ENCODE results near the gene NAALADL2.

DNA sequence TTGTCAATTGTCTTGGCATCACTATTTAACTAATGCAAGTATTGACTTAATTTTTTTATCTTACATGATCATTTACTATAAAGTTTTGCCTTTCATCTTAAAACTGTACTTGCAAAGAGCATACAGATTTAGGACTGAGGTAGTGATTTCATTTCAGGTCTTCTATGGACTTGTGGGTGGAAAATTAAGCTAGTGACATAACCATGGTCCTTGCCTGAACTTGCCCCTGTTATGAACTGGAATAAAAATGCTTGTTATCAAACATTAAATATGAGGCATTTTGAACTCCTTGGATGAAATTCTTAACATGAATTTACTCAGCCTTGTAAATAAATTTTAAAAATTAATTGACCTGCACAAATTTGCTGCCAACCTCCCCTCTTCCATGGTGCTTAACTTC is 712.0 kb downstream of the NAALADL2 start:
- TF ChIP-seq HNF4A (conservative IDR thresholded peaks at IDR 0.05), result no peak
- TF ChIP-seq GABPA (IDR thresholded peaks at IDR 0.05 in 1 of 2, conservative IDR thresholded peaks at IDR 0.05 in 1 of 2), result no peak
- TF ChIP-seq, protein P1, sequence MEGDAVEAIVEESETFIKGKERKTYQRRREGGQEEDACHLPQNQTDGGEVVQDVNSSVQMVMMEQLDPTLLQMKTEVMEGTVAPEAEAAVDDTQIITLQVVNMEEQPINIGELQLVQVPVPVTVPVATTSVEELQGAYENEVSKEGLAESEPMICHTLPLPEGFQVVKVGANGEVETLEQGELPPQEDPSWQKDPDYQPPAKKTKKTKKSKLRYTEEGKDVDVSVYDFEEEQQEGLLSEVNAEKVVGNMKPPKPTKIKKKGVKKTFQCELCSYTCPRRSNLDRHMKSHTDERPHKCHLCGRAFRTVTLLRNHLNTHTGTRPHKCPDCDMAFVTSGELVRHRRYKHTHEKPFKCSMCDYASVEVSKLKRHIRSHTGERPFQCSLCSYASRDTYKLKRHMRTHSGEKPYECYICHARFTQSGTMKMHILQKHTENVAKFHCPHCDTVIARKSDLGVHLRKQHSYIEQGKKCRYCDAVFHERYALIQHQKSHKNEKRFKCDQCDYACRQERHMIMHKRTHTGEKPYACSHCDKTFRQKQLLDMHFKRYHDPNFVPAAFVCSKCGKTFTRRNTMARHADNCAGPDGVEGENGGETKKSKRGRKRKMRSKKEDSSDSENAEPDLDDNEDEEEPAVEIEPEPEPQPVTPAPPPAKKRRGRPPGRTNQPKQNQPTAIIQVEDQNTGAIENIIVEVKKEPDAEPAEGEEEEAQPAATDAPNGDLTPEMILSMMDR (IDR thresholded peaks at IDR 0.05; ENCODE audit: low read depth, low read length, missing input control), result no peak
- TF ChIP-seq JUND (IDR thresholded peaks at IDR 0.05), result no peak
- TF ChIP-seq, protein P2, sequence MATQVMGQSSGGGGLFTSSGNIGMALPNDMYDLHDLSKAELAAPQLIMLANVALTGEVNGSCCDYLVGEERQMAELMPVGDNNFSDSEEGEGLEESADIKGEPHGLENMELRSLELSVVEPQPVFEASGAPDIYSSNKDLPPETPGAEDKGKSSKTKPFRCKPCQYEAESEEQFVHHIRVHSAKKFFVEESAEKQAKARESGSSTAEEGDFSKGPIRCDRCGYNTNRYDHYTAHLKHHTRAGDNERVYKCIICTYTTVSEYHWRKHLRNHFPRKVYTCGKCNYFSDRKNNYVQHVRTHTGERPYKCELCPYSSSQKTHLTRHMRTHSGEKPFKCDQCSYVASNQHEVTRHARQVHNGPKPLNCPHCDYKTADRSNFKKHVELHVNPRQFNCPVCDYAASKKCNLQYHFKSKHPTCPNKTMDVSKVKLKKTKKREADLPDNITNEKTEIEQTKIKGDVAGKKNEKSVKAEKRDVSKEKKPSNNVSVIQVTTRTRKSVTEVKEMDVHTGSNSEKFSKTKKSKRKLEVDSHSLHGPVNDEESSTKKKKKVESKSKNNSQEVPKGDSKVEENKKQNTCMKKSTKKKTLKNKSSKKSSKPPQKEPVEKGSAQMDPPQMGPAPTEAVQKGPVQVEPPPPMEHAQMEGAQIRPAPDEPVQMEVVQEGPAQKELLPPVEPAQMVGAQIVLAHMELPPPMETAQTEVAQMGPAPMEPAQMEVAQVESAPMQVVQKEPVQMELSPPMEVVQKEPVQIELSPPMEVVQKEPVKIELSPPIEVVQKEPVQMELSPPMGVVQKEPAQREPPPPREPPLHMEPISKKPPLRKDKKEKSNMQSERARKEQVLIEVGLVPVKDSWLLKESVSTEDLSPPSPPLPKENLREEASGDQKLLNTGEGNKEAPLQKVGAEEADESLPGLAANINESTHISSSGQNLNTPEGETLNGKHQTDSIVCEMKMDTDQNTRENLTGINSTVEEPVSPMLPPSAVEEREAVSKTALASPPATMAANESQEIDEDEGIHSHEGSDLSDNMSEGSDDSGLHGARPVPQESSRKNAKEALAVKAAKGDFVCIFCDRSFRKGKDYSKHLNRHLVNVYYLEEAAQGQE (IDR thresholded peaks at IDR 0.05), result no peak
- TF ChIP-seq, protein P3, sequence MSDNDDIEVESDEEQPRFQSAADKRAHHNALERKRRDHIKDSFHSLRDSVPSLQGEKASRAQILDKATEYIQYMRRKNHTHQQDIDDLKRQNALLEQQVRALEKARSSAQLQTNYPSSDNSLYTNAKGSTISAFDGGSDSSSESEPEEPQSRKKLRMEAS (IDR thresholded peaks at IDR 0.05), result no peak

Data from liver (tissue), 3 donors.